A549 (cell line): ENCODE measurements around the gene MED1. TPM values are rescaled to one million over a fixed set of nuclear protein-coding genes. Genes with fewer than 3 reads are reported as not detected.

Experiments
- ATAC-seq, 2 experiments: fragments of 200-7000 bp in 1 of 2; fragments of >200 bp in 1 of 2; cut with Nextera tagmentation in 1 of 2; cut with Tn5 transposase in 1 of 2; 3 replicates each; pipeline versions ENCODE4 v1.8.0 to v1.9.1; 2018 to 2020; ENCODE audit warnings: mild to moderate bottlenecking in 1 of 2, moderate library complexity in 1 of 2
- CTCF ChIA-PET: fragments of 300-600 bp; sonication (Branson Sonifier 250); formaldehyde crosslinking; extraction: SDS; loops from one replicate; lab custom pipeline; 2021; ENCODE audit warnings: antibody characterized with exemption, inconsistent platforms; lab: Yijun Ruan, JAX
- POLR2A ChIA-PET: fragments of 350-600 bp; formaldehyde crosslinking; extraction: SDS; loops from one replicate; lab custom pipeline; 2021; ENCODE audit warnings: antibody characterized with exemption, inconsistent platforms; lab: Yijun Ruan, JAX
- DNase-seq, 2 experiments: peaks; one replicate each; pipeline versions ENCODE4 v3.0.0 to v3.0.0-alpha.2; 2011 to 2016; ENCODE audit warnings: low read depth in 1 of 2, low spot score in 1 of 2
- FAIRE-seq: peaks from 2 replicates; lab custom pipeline; 2011; peaks lifted over from hg19 to GRCh38; lab: Jason Lieb, UNC
- H3K27ac ChIP-seq, 2 experiments: fragments of >200 bp; sonication (Bioruptor Twin); formaldehyde crosslinking; 3 replicates each; pipeline ENCODE4 v1.5.1; 2016 to 2017
- H3K4me1 ChIP-seq: fragments of >200 bp; sonication (Bioruptor Twin); formaldehyde crosslinking; 3 replicates; pipeline ENCODE4 v1.6.1; 2016
- H3K4me2 ChIP-seq: fragments of >200 bp; sonication (Bioruptor Twin); formaldehyde crosslinking; 3 replicates; pipeline ENCODE4 v1.6.1; 2016
- H3K4me3 ChIP-seq: fragments of >200 bp; sonication (Bioruptor Twin); formaldehyde crosslinking; 3 replicates; pipeline ENCODE4 v1.5.1; 2016
- H3K9me3 ChIP-seq: fragments of >200 bp; sonication (Bioruptor Twin); formaldehyde crosslinking; 3 replicates; pipeline ENCODE4 v1.6.1; 2016
- CBX2 ChIP-seq: fragments of 200-600 bp; sonication (generic); IDR thresholded peaks from 2 replicates; pipeline ENCODE4 v1.6.1; 2016; ENCODE audit warnings: low read depth, mild to moderate bottlenecking, borderline replicate concordance
- CTCF ChIP-seq: fragments of >200 bp; sonication (Bioruptor Twin); formaldehyde crosslinking; IDR thresholded peaks from 3 replicates; pipeline ENCODE4 v1.5.1; 2016
- FOSB ChIP-seq: fragments of 250-450 bp; sonication (Bioruptor Pico); IDR thresholded peaks from 2 replicates; pipeline ENCODE4 v1.5.0; 2020; ENCODE audit warnings: mild to moderate bottlenecking, moderate library complexity
- FOXS1 ChIP-seq: fragments of 250-450 bp; sonication (Bioruptor Pico); IDR thresholded peaks from 2 replicates; pipeline ENCODE4 v1.5.0; 2020; ENCODE audit warnings: mild to moderate bottlenecking, moderate library complexity
- HMGXB4 ChIP-seq: fragments of 250-450 bp; sonication (Bioruptor Pico); IDR thresholded peaks from 2 replicates; pipeline ENCODE4 v1.5.0; 2021; ENCODE audit warnings: mild to moderate bottlenecking, moderate library complexity, borderline replicate concordance
- HOXA7 ChIP-seq: fragments of 250-450 bp; sonication (Bioruptor Pico); IDR thresholded peaks from 2 replicates; pipeline ENCODE4 v1.5.0; 2020; ENCODE audit warnings: mild to moderate bottlenecking, moderate library complexity
- KDM1A ChIP-seq: fragments of 200-600 bp; sonication (generic); IDR thresholded peaks from 2 replicates; pipeline ENCODE4 v1.6.1; 2016; ENCODE audit warnings: low read depth, mild to moderate bottlenecking
- KDM5A ChIP-seq: fragments of 200-600 bp; sonication (generic); IDR thresholded peaks from 2 replicates; pipeline ENCODE4 v1.6.1; 2016; ENCODE audit warnings: antibody characterized with exemption, mild to moderate bottlenecking
- MAFK ChIP-seq: fragments of 450-650 bp; IDR thresholded peaks from 2 replicates; pipeline ENCODE4 v1.6.1; 2014; ENCODE audit not compliant: partially characterized antibody
- MAX ChIP-seq: IDR thresholded peaks from 2 replicates; pipeline ENCODE4 v1.6.1; 2012
- POLR2A ChIP-seq: IDR thresholded peaks from 2 replicates; pipeline ENCODE4 v1.6.1; 2012; ENCODE audit warnings: mild to moderate bottlenecking, low read length
- RAD21 ChIP-seq, 2 experiments: fragments of >200 bp in 1 of 2; sonication (Bioruptor Twin) in 1 of 2; formaldehyde crosslinking in 1 of 2; IDR thresholded peaks in 1 of 2; conservative IDR thresholded peaks in 1 of 2; 2 replicates in 1 of 2; 3 replicates in 1 of 2; pipeline ENCODE4 v1.6.1; 2012 to 2018; ENCODE audit warnings: inconsistent platforms in 1 of 2
- RCOR1 ChIP-seq: fragments of 150-350 bp; IDR thresholded peaks from 2 replicates; pipeline ENCODE4 v1.6.1; 2014; ENCODE audit warnings: antibody characterized with exemption, low read length, low read depth
- RNF2 ChIP-seq: fragments of 200-600 bp; sonication (generic); IDR thresholded peaks from 2 replicates; pipeline ENCODE4 v1.6.1; 2016; ENCODE audit warnings: low read depth, mild to moderate bottlenecking, antibody characterized with exemption, moderate library complexity, borderline replicate concordance
- USF2 ChIP-seq: fragments of 450-650 bp; IDR thresholded peaks from 2 replicates; pipeline ENCODE4 v1.6.1; 2014; ENCODE audit warnings: antibody characterized with exemption
- ZFP36 ChIP-seq: fragments of 450-650 bp; IDR thresholded peaks from 2 replicates; pipeline ENCODE4 v1.6.1; 2014; ENCODE audit warnings: borderline replicate concordance; ENCODE audit not compliant: partially characterized antibody
- ZNF302 ChIP-seq: fragments of 250-450 bp; sonication (Bioruptor Pico); IDR thresholded peaks from 2 replicates; pipeline ENCODE4 v1.9.0; 2021; ENCODE audit warnings: inconsistent platforms, mild to moderate bottlenecking, moderate library complexity
- WGBS: methylation state at CpG from one replicate; pipeline ENCODE4 v1.1.6; 2017; ENCODE audit errors: missing lambda C conversion rate; 5-methylcytosine and 5-hydroxymethylcytosine counted together
- polyA plus RNA-seq, 4 experiments: library from polyadenylated mRNA; depleted of rRNA in 3 of 4; stranded (reverse); fragments of >200 nt; fragmentation: RNase III in 1 of 4; extraction: RNeasy Plus Mini Kit Qiagen cat#74134 plus additional on column Dnase treatment in 1 of 4; gene quantifications; 2 replicates in 3 of 4; 3 replicates in 1 of 4; pipeline ENCODE4 v1.2.3, GENCODE V29; 2011 to 2017

MED1 gene
- polyA plus RNA-seq, 2 of the 4 experiments (the other 2 are of a cell fraction), result 33.8 to 76.2 TPM

GRCh38 chr17:39400547-39401411 lies 50.3 kb downstream of the MED1 start (continued):
- no peak for TF ChIP-seq USF2
- TF ChIP-seq, all 56 proteins: peak for 0

GRCh38 chr17:39399791-39400190 lies 51.3 kb downstream of the MED1 start:
- no peak overlapping the region for H3K27ac ChIP-seq
- ChIA-PET POLR2A (no interaction called here), CTCF (interaction anchor here (0.9 to 1.8 kb wide), 5 partner anchors 148 to 235 kb away, joined by 3 to 8 read pairs (median 3); no protein-coding TSS in a partner anchor)
- peak; percentile 69 for TF ChIP-seq MAFK
- no peak for TF ChIP-seq FOXS1
- no peak for TF ChIP-seq ZNF302
- TF ChIP-seq CTCF, result no peak
- no peak for TF ChIP-seq ZFP36
- ATAC-seq (no peak), DNase-seq (no peak), FAIRE-seq (no peak)
- peak overlapping the region; percentile 83 for H3K4me2 ChIP-seq
- peaks cover 27% of the 10 kb centered on the region for H3K4me1 ChIP-seq
- peak overlapping the region; percentile 90; the same call in 1 of the 3 replicates for H3K4me3 ChIP-seq
- no peaks in the 10 kb centered on the region for H3K9me3 ChIP-seq
- WGBS, result 67% methylated on average over 4 of the region's 4 CpGs

- POLR2A ChIA-PET, result interaction anchor here (0.6 to 0.7 kb wide), 2 partner anchors 8 to 57 kb away, joined by 4 to 5 read pairs; partner anchors contain the start of gene MED1
- no peak overlapping the region for H3K4me3 ChIP-seq
- FAIRE-seq (no peak), ATAC-seq (no peak), DNase-seq (no peak)
- 87% methylated on average over 2 of the region's 2 CpGs for WGBS
- no peak overlapping the region for H3K27ac ChIP-seq
- CTCF ChIA-PET, result interaction anchor here (0.7 to 1.8 kb wide), 5 partner anchors 27 to 529 kb away, joined by 3 read pairs; no protein-coding TSS in a partner anchor
- H3K4me2 ChIP-seq, result no peak overlapping the region
- TF ChIP-seq CTCF (peak; percentile 25), RAD21 (conservative IDR thresholded peaks at IDR 0.05 in 1 of 2, IDR thresholded peaks at IDR 0.05 in 1 of 2) (peak; percentile 30 to 53; a peak in 3 of 5 replicates), MAX (no peak), FOSB (CRISPR knock-in tag) (no peak)
- TF ChIP-seq, all 56 proteins: peak for 2
- Histone ChIP-seq H3K4me1 (no peaks in the 10 kb centered on the region), H3K9me3 (no peaks in the 10 kb centered on the region)
Measured at GRCh38 chr17:39393736-39394135, 57.3 kb downstream of the MED1 start.

GRCh38 chr17:39391448-39391847 lies 59.6 kb downstream of the MED1 start:
- Histone ChIP-seq H3K4me2 (no peak overlapping the region), H3K9me3 (no peaks in the 10 kb centered on the region), H3K4me1 (no peaks in the 10 kb centered on the region), H3K4me3 (no peak overlapping the region), H3K27ac (no peak overlapping the region)
- no peak for ATAC-seq
- ChIA-PET POLR2A (no interaction called here), CTCF (interaction anchor here (0.6 to 1.8 kb wide), 4 partner anchors 9 to 1006 kb away, joined by 3 to 7 read pairs (median 4); no protein-coding TSS in a partner anchor)
- no peak for DNase-seq
- no peak for TF ChIP-seq CBX2
- TF ChIP-seq RNF2, result no peak
- no peak for TF ChIP-seq KDM5A
- TF ChIP-seq HMGXB4 (CRISPR knock-in tag), result no peak
- no peak for TF ChIP-seq KDM1A
- TF ChIP-seq HOXA7 (CRISPR knock-in tag), result no peak
- no peak for TF ChIP-seq POLR2A
- no peak for TF ChIP-seq RCOR1
- no peak for FAIRE-seq
- WGBS, result 90% methylated on average over 5 of the region's 5 CpGs
